DMS79 (cell line): ENCODE measurements around the gene MRPL48.
"Not testable (repeated sequence)": the region's sequence is repeated elsewhere in the genome, so short reads cannot be mapped to it uniquely, and the experiment has no call there.

Source experiments
- DNase-seq: peaks from one replicate; lab custom pipeline; 2025; lab: John Stamatoyannopoulos, UW

The MRPL48 gene

DNA sequence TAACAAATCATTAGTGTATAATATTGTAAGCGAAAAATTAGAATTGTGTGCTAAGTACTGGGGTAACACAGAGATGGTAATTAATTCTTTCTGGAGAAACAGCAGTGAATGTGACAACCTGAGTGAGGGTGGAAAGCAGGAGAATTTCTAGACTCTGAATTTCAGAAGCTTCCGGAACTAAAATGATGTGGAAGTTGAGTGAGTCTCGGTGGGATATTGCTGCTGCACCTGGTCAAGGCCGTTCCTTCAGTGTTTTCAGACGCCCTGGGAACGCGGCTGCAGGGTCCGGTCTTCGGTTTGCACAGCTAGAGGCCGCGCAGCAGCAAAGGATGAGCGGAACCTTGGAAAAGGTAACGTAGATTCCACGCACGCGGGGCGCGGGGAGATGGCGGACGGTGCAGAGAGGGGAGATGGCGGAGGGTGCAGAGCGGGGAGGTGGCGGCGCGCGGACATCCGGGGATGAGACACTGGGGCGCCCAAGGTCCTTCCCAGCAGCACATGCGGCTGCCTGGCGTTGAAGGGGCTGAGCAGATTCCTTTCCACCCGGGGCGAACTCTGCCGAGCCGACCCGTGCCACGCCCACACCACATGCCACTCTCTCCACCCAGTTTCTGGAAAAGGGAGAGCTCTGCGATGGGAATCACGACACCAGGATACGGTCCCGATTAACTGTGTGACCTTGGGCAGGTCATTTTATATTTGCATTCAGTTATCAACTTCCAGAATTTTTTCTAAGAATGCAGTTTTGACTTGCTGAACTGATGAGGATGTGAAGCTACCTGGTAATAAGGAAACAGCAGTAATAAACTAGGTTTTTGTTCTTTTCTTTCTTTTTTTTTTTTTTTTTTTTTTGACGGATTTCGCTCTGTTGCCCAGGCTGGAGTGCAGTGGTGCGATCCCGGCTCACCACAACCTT is at the start of gene MRPL48:
MRPL48 (plus strand) TSS at position 232 of the 916 bp plus-strand sequence; CDS start at position 330, 98 bp downstream.
- peak; percentile 98 for DNase-seq

DNA sequence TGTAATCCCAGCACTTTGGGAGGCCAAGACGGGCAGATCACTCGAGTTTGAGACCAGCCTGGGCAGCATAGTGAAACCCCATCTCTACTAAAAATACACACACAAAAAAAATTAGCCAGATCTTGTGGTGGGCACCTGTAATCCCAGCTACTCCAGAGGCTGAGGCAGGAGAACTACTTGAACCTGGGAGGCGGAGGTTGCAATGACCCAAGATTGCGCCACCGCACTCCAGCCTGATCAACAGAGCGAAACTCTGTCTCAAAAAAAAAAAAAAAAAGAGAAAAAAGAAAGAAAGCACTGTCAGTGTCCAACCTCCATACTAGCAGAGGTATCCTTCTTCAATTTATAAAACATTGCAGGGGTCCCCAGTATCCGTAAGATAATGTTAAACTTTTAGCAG is 44.6 kb upstream of the MRPL48 start:
- no peak for DNase-seq

DNA sequence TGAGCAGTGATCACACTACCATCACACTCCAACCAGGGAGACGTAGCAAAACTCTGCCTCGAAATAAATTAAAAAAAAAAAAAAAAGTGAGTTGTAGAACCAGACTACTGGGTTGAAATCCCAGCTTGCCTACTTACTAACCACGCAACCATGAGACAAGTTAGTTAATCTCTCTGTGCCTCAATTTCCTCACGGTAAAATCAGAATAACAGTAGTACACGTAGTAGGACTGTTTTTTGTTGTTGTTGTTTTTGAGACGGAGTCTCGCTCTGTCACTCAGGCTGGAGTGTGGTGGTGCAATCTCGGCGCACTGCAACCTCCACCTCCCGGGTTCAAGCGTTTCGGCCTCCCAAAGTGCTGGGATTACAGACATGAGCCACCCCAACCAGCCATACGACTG is 41.0 kb upstream of the MRPL48 start:
- DNase-seq = no peak

DNA sequence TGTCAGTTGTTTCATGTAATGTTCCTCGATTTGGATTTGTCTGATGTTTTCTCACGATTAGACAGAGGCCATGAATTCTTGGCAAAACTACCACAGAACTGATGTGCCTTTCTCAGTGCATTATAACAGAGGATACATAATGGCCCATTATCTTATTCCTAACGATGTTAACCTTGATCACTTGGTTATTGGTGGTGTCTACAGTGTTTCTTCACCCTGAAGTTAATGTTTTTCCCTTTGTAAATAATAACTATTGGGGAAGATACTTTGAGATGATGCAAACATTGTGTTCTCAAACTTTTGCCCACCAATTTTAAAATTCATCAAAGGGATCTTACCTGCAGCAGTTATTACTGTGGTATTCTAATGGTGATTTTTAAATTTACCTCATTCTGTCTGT is 39.9 kb upstream of the MRPL48 start:
- no peak for DNase-seq

DNA sequence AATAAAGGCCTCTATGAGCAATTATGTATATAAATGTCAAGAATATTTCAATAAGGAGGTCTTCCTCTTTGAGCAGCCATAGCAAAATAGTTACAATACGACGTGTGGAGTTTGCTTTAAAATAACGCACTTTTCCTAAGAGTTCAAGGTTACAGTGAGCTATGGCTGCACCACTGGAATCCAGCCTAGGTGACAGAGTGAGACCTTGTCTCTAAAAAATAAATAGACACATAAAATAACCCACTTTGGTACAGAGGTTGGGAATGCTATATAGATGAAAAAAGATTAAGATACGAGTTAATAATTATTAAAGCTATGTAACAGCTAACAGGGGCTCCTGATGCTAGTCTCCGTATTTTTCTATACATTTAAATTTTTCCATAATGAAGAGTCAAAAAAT is 39.4 kb upstream of the MRPL48 start:
- no peak for DNase-seq

GRCh38 chr11:73749118-73749517 is 38.6 kb upstream of the MRPL48 start:
- DNase-seq = no peak

- DNase-seq = no peak
These were observed 37.4 kb upstream of the MRPL48 start for GRCh38 chr11:73750228-73750627.

- DNase-seq = not testable (repeated sequence)
These were observed 36.8 kb upstream of the MRPL48 start for GRCh38 chr11:73750862-73751261.

DNA sequence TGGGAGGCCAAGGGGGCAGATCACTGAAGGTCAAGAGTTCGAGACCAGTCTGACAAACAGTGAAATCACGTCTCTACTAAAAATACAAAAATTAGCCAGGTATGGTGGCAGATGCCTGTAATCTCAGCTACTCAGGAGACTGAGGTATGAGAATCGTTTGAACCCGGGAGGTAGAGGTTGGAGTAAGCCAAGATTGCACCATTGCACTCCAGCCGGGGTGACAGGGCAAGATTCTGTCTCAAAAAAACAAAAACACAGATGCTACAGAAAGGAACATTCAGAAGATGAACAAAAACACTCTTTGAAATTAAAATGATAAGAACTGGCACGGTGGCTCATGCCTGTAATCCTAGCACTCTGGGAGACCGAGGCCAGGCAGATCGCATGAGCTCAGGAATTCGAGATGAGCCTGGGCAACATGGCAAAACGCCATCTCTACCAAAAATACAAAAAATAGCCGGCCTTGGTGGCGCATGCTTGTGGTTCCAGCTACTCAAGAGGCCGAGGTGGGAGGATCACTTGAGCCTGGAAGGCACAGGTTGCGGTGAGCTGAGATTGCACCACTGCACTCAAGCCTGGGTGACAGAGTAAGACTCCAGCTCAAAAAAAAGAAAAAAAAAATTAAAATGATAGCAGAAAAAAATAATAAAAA is 35.3 kb upstream of the MRPL48 start:
- peak; percentile 25 for DNase-seq

GRCh38 chr11:73752903-73753302 is 34.8 kb upstream of the MRPL48 start:
- DNase-seq = peak; percentile 32

- DNase-seq = no peak
These were observed 33.7 kb upstream of the MRPL48 start for GRCh38 chr11:73753938-73754337.

DNA sequence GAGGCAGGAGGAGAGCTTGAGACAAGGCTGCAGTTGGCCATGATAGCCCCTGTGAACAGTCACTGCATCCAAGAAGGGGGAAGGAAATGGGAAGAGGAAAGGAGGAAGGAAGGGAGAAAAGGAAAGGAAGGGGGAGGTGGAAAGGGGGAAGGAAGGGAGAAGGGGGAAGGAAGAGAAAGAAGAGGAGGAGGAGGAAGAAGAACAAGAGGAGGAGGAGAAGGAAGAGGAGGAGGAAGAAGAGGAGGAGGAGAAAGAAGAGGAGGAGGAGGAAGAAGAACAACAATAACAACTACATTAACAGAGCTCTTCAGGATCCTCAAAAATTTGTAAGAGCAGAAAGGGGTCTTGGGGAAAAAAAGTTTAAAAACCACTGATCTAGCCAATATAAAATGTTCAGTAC is 32.0 kb upstream of the MRPL48 start:
- DNase-seq = no peak

DNA sequence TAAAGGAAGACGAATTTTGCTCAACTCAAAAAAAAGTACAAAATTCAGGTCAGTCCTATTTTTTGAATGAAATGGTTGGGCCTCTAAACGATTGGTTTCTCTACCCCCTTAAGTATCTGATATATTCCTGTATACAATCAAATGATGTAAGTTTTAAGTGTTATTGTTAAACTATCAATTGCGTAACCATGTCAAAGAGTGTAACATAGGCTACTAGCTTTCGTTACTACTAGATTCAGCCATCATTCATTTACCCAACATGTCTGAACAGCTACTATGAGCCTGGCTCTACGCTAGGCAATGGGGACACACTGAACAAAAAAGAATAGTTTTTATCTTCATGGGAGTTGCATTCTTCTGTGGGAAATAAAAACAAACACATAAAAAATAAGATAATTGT is 30.1 kb upstream of the MRPL48 start:
- DNase-seq = no peak

DNA sequence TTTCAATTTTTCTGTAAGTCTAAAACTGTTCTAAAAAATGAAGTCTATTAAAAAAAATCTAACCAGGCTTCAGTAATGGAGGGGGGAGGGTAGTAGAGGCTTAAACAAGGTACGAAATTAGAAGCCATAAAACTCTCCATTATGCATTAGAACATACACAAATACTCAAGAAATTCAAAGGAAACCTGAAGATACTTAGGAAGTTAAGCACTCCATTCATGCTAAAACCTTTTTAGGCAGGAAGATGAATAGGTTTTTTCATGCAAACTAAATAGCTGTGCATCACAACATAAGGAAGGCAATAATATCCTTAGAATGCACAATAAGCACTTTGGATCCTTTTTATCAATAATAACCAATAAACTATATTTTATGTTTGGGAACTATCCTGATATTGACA is 29.2 kb upstream of the MRPL48 start:
- DNase-seq = peak; percentile 9

DNA sequence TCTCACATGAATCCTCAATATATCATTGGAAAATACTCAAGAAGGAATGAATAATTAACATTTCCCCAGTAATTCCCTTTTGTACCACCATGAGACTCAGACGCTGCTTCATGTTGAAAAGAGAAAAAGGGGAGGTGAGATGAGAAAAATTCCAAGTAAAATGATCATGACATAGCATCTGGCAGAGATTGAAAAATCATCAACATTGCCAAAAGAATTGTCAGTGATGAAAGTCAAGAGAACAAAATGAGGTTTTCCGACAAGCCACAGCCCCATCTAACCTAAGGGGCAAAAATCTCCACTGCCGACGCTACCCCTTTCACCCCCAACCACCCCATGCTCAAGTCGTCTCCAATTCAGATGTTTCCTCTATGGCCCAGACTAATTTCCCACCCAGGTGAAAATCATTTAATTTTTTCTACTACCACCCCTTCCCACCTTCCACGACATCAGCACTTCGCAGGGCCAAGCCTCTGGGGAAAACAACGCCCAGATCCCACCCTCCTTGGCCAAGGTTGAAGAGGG is 28.0 kb upstream of the MRPL48 start:
- no peak for DNase-seq

GRCh38 chr11:73760135-73760678 is 27.5 kb upstream of the MRPL48 start:
- DNase-seq = peak; percentile 20

- DNase-seq = peak; percentile 100
These were observed 26.8 kb upstream of the MRPL48 start, which contains the start of gene RAB6A for GRCh38 chr11:73760679-73761402. Gene RAB6A (minus strand): TSS chr11:73761074. CDS start chr11:73760635, 439 bp downstream.

DNA sequence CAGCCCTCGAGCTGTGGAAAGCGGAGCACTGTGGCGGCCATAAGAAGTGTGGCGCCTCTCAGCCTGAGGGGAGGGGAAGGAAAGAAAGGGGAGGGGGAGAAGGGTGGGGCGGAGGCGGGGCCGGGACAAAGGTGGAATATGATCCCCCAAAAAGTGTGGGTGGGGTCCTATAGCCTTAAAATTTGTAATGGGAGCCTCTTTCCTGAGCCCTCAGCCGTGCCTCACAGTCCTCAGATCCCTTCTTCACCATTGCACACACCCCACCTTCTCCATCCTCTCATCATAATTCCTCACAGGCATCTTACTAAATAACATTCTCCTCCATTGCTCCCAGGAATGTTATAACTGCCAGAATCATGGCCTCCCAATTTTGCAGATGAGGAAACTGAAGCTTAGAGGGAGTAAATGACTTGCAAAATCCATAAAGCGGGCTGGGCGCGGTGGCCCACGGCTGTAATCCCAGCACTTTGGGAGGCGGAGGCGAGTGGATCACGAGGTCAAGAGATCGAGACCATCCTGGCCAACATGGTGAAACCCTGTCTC is 26.2 kb upstream of the MRPL48 start:
- DNase-seq = no peak

GRCh38 chr11:73762732-73763131 is 24.9 kb upstream of the MRPL48 start:
- DNase-seq = no peak

DNA sequence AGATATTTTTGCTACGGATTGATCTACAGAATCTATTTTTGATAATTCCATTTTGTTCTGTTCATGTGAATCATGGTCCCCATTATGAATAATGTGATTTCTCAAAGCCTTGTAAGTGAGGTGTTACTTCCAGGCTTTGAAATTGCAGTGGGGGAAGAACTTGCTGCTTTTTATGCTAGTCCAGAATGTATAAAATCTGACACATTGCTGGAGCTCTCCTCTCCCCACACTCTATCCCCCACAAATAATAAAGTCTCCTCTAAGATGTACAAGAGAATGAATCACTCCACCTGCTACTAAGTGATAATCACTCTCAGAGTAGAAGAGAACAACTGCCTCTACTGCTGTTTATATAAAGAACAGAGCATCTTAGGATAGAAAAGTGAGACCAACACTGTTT is 20.9 kb upstream of the MRPL48 start:
- DNase-seq = no peak

- DNase-seq = not testable (repeated sequence)
These were observed 16.9 kb upstream of the MRPL48 start for GRCh38 chr11:73770811-73771210.
